UCSD-AML1 (cell line): ENCODE results near the gene NDUFB10.

Experiments used
- DNase-seq: peaks from one replicate; lab custom pipeline; 2025; ENCODE audit not compliant: unreplicated experiment; lab: John Stamatoyannopoulos, UW

The NDUFB10 gene

GRCh38 chr16:1982991-1983543 is 23.7 kb downstream of the NDUFB10 start:
- DNase-seq = no peak

GRCh38 chr16:1983544-1984346 is 24.4 kb downstream of the NDUFB10 start, which contains the start of gene GFER:
Gene GFER (plus strand): TSS chr16:1984193. CDS start chr16:1984219, 26 bp downstream.
- DNase-seq = peak; percentile 95

GRCh38 chr16:1984347-1985225 is 25.2 kb downstream of the NDUFB10 start:
- no peak for DNase-seq

GRCh38 chr16:1985466-1986150 is 26.3 kb downstream of the NDUFB10 start:
- no peak for DNase-seq

- DNase-seq = no peak
These were observed 27.9 kb downstream of the NDUFB10 start for GRCh38 chr16:1987198-1987597.

- DNase-seq = no peak
These were observed 30.1 kb downstream of the NDUFB10 start, which contains the start of gene SYNGR3 for GRCh38 chr16:1989209-1990100. Gene SYNGR3 (plus strand): TSS chr16:1989970. CDS start chr16:1990103, 133 bp downstream.

- DNase-seq = no peak
These were observed 30.7 kb downstream of the NDUFB10 start for GRCh38 chr16:1990101-1990350.

- no peak for DNase-seq
These were observed 31.2 kb downstream of the NDUFB10 start for GRCh38 chr16:1990351-1991134.

GRCh38 chr16:1991135-1991551 is 31.8 kb downstream of the NDUFB10 start:
- DNase-seq = no peak

- no peak for DNase-seq
These were observed 32.2 kb downstream of the NDUFB10 start for GRCh38 chr16:1991588-1991947.

GRCh38 chr16:1991948-1992703 is 32.8 kb downstream of the NDUFB10 start:
- DNase-seq = peak; percentile 93

GRCh38 chr16:1992704-1993317 is 33.5 kb downstream of the NDUFB10 start:
- no peak for DNase-seq

GRCh38 chr16:1993731-1994131 is 34.4 kb downstream of the NDUFB10 start:
- DNase-seq = no peak

GRCh38 chr16:1997494-1998359 is 38.4 kb downstream of the NDUFB10 start:
- no peak for DNase-seq

GRCh38 chr16:1998360-1998835 is 39.1 kb downstream of the NDUFB10 start:
- DNase-seq = no peak

- no peak for DNase-seq
These were observed 39.8 kb downstream of the NDUFB10 start for GRCh38 chr16:1998852-1999801.
